GM23338 (cell line): Measurements from ENCODE around the gene C16orf78. TPM values are rescaled to one million over a fixed set of nuclear protein-coding genes. Genes with fewer than 3 reads are reported as not detected.

Source experiments
- ATAC-seq: fragments of 200-7000 bp; cut with Tn5 transposase; 3 replicates; pipeline ENCODE4 v1.9.1; 2020
- DNase-seq: peaks from one replicate; pipeline ENCODE4 v3.0.0-alpha.2; 2015; ENCODE audit warnings: low spot score
- H2AFZ ChIP-seq: fragments of 200-600 bp; sonication (generic); 2 replicates; pipeline ENCODE4 v1.8.0; 2016; ENCODE audit warnings: antibody characterized with exemption, mild to moderate bottlenecking, moderate library complexity
- H3F3A ChIP-seq: fragments of 200-600 bp; sonication (generic); replicated peaks from 2 replicates; pipeline ENCODE4 v1.8.0; 2017; ENCODE audit warnings: antibody characterized with exemption, mixed run types, low read depth
- H3K27ac ChIP-seq: fragments of 200-600 bp; sonication (generic); 2 replicates; pipeline ENCODE4 v1.6.1; 2016; ENCODE audit warnings: low read depth
- H3K27me3 ChIP-seq: fragments of 200-600 bp; sonication (generic); 2 replicates; pipeline ENCODE4 v1.8.0; 2016; ENCODE audit warnings: mild to moderate bottlenecking, mixed run types, moderate library complexity; ENCODE audit not compliant: insufficient read depth
- H3K36me3 ChIP-seq: fragments of 200-600 bp; sonication (generic); 2 replicates; pipeline ENCODE4 v1.8.0; 2016; ENCODE audit warnings: mild to moderate bottlenecking; ENCODE audit not compliant: insufficient read depth
- H3K4me1 ChIP-seq: fragments of 200-600 bp; sonication (generic); 2 replicates; pipeline ENCODE4 v1.8.0; 2016; ENCODE audit warnings: mild to moderate bottlenecking, moderate library complexity; ENCODE audit not compliant: insufficient read depth
- H3K4me2 ChIP-seq: fragments of 200-600 bp; sonication (generic); 2 replicates; pipeline ENCODE4 v1.7.1; 2017; ENCODE audit warnings: mixed run types
- H3K4me3 ChIP-seq: fragments of 200-600 bp; sonication (generic); 2 replicates; pipeline ENCODE4 v1.6.1; 2016; ENCODE audit warnings: mixed run types
- H3K79me2 ChIP-seq: fragments of 200-600 bp; sonication (generic); replicated peaks from 2 replicates; pipeline ENCODE4 v1.8.0; 2017; ENCODE audit warnings: mild to moderate bottlenecking; ENCODE audit not compliant: insufficient read depth
- H3K9me2 ChIP-seq: fragments of 200-600 bp; sonication (generic); 2 replicates; pipeline ENCODE4 v1.8.0; 2017; ENCODE audit not compliant: insufficient read depth
- H4K20me1 ChIP-seq: fragments of 200-600 bp; sonication (generic); replicated peaks from 2 replicates; pipeline ENCODE4 v1.8.0; 2017; ENCODE audit warnings: mild to moderate bottlenecking; ENCODE audit not compliant: insufficient read depth
- H3K27ac Mint-ChIP-seq: 2 replicates; pipeline ENCODE4 v1.8.0; 2020; ENCODE audit warnings: inconsistent platforms, mild to moderate bottlenecking, moderate library complexity, mixed read lengths
- H3K27me3 Mint-ChIP-seq: 3 replicates; pipeline ENCODE4 v1.8.0; 2022; ENCODE audit warnings: low read depth, mild to moderate bottlenecking, moderate library complexity, mixed read lengths, inconsistent platforms; ENCODE audit not compliant: insufficient read depth, poor library complexity
- H3K36me3 Mint-ChIP-seq: 3 replicates; pipeline ENCODE4 v1.8.0; 2021; ENCODE audit warnings: low read depth, mild to moderate bottlenecking, inconsistent platforms, moderate library complexity, mixed read lengths
- H3K4me1 Mint-ChIP-seq: 3 replicates; pipeline ENCODE4 v1.8.0; 2020; ENCODE audit warnings: mild to moderate bottlenecking, inconsistent platforms, mixed read lengths
- H3K4me3 Mint-ChIP-seq: 3 replicates; pipeline ENCODE4 v1.8.0; 2021; ENCODE audit warnings: moderate library complexity, mild to moderate bottlenecking, inconsistent platforms, mixed read lengths
- H3K9me3 Mint-ChIP-seq: 3 replicates; pipeline ENCODE4 v1.8.0; 2020; ENCODE audit warnings: moderate library complexity, mild to moderate bottlenecking, inconsistent platforms, mixed read lengths
- CREB1 ChIP-seq: fragments of 250-450 bp; sonication (Bioruptor Pico); IDR thresholded peaks from 2 replicates; pipeline ENCODE4 v1.5.0; 2020; ENCODE audit warnings: low read depth, mild to moderate bottlenecking, moderate library complexity
- CTCF ChIP-seq, 2 experiments: fragments of 200-600 bp in 1 of 2; sonication (generic) in 1 of 2; conservative IDR thresholded peaks; 2 replicates each; pipeline versions ENCODE4 v1.5.1 to v1.6.1; 2016 to 2017; ENCODE audit warnings: antibody characterized with exemption in 2 of 2, low read depth in 2 of 2, mild to moderate bottlenecking in 2 of 2, moderate library complexity in 1 of 2
- EZH2phosphoT487 ChIP-seq: fragments of 200-600 bp; sonication (generic); IDR thresholded peaks from one replicate; pipeline ENCODE4 v1.8.1; 2018; ENCODE audit warnings: antibody characterized with exemption; ENCODE audit not compliant: unreplicated experiment
- POLR2AphosphoS5 ChIP-seq: IDR thresholded peaks from 2 replicates; pipeline ENCODE4 v1.6.1; 2016; ENCODE audit warnings: antibody characterized with exemption, low read depth
- REST ChIP-seq: IDR thresholded peaks from one replicate; pipeline ENCODE4 v1.6.1; 2018; ENCODE audit warnings: antibody characterized with exemption; ENCODE audit not compliant: unreplicated experiment
- STAT1 ChIP-seq: IDR thresholded peaks from one replicate; pipeline ENCODE4 v1.6.1; 2016; ENCODE audit warnings: antibody characterized with exemption; ENCODE audit not compliant: unreplicated experiment
- ZNF331 ChIP-seq: fragments of 250-450 bp; sonication (Bioruptor Pico); IDR thresholded peaks from 2 replicates; pipeline ENCODE4 v1.5.0; 2020; ENCODE audit warnings: low read depth, mild to moderate bottlenecking, moderate library complexity
- ZNF462 ChIP-seq: fragments of 250-450 bp; sonication (Bioruptor Pico); IDR thresholded peaks from 2 replicates; pipeline ENCODE4 v1.5.0; 2020; ENCODE audit warnings: mild to moderate bottlenecking, moderate library complexity
- polyA plus RNA-seq: library from polyadenylated mRNA; unstranded; fragments of >200 nt; fragmentation: Nextera tagmentation; extraction: Ambion mirVana; gene quantifications from 2 replicates; pipeline ENCODE4 v1.2.1, GENCODE V29; 2016
- total RNA-seq: library from RNA; depleted of rRNA; stranded (reverse); fragments of >200 nt; shearing (Covaris generic); gene quantifications from 2 replicates; pipeline ENCODE4 v1.2.3, GENCODE V29; 2014

Gene C16orf78
- total and polyA plus RNA-seq, 2 experiments from 2014 or later: not detected

- DNase-seq (peak; percentile 83), ATAC-seq (peak; percentile 68)
- peaks cover 19% of the 10 kb centered on the region for H3K4me1 Mint-ChIP-seq
- no peak overlapping the region for H3K4me3 Mint-ChIP-seq
- H3K4me1 ChIP-seq: no peaks in the 10 kb centered on the region; the same call in 1 of the 2 replicates
- H3K27me3 ChIP-seq: no peaks in the 10 kb centered on the region
- no peaks in the 10 kb centered on the region for H4K20me1 ChIP-seq
- H2AFZ ChIP-seq: peak overlapping the region; percentile 80; the same call in 1 of the 2 replicates
- no peaks in the 10 kb centered on the region for H3F3A ChIP-seq
- peaks cover 18% of the 10 kb centered on the region for H3K27me3 Mint-ChIP-seq
- no peak for TF ChIP-seq ZNF331 (CRISPR knock-in tag)
- no peak for TF ChIP-seq REST
- TF ChIP-seq POLR2AphosphoS5: no peak
- TF ChIP-seq CTCF (conservative IDR thresholded peaks at IDR 0.05; ENCODE audit: low read depth in 2 of 2): peak; percentile 71 to 74
- no peak for TF ChIP-seq EZH2phosphoT487
- no peak for TF ChIP-seq CREB1 (CRISPR knock-in tag)
- no peak for TF ChIP-seq STAT1
- peak; percentile 9; the same call in 1 of the 2 replicates for TF ChIP-seq ZNF462 (CRISPR knock-in tag)
- no peaks in the 10 kb centered on the region for H3K36me3 ChIP-seq
- no peak overlapping the region for H3K27ac Mint-ChIP-seq
- H3K36me3 Mint-ChIP-seq: no peaks in the 10 kb centered on the region
- H3K9me3 Mint-ChIP-seq: no peaks in the 10 kb centered on the region
- no peaks in the 10 kb centered on the region for H3K9me2 ChIP-seq
- no peak overlapping the region for H3K4me3 ChIP-seq
- H3K4me2 ChIP-seq: no peak overlapping the region
- H3K27ac ChIP-seq: no peak overlapping the region
- H3K79me2 ChIP-seq: no peaks in the 10 kb centered on the region
Observed at GRCh38 chr16:49352892-49353291, 20.7 kb upstream of the C16orf78 start.
